SU-DHL-6 (cell line): ENCODE data around the gene POC1A.

Source experiments
- H2AFZ ChIP-seq: fragments of 200-600 bp; sonication (generic); 2 replicates; pipeline ENCODE4 v1.6.1; 2014; ENCODE audit warnings: low read depth, mild to moderate bottlenecking, moderate library complexity, mixed read lengths, antibody characterized with exemption, low read length; ENCODE audit not compliant: severe bottlenecking
- H3F3A ChIP-seq: fragments of 200-600 bp; shearing (Covaris generic); 2 replicates; pipeline ENCODE4 v1.6.0; 2016; ENCODE audit warnings: antibody characterized with exemption, mild to moderate bottlenecking; ENCODE audit not compliant: insufficient read depth
- H3K27ac ChIP-seq: fragments of 200-600 bp; sonication (generic); 2 replicates; pipeline ENCODE4 v1.5.1; 2016; ENCODE audit warnings: low read depth, mild to moderate bottlenecking, low read length, moderate library complexity, mixed read lengths
- H3K27me3 ChIP-seq: fragments of 200-600 bp; sonication (generic), shearing (Covaris generic); 2 replicates; pipeline ENCODE4 v1.6.0; 2014; ENCODE audit warnings: mild to moderate bottlenecking, low read length
- H3K36me3 ChIP-seq: fragments of 200-600 bp; sonication (generic); 2 replicates; pipeline ENCODE4 v1.6.1; 2014; ENCODE audit warnings: mild to moderate bottlenecking, low read length, mixed read lengths
- H3K4me2 ChIP-seq: fragments of 300-600, 200-600 bp; shearing (Covaris generic), sonication (generic); 2 replicates; pipeline ENCODE4 v1.6.0; 2014; ENCODE audit warnings: low read length, low read depth, mild to moderate bottlenecking; ENCODE audit not compliant: poor library complexity, severe bottlenecking
- H3K4me3 ChIP-seq: fragments of 200-600 bp; sonication (generic); 2 replicates; pipeline ENCODE4 v1.5.1; 2014; ENCODE audit warnings: antibody characterized with exemption, low read length, mild to moderate bottlenecking, mixed read lengths; ENCODE audit not compliant: insufficient read depth, poor library complexity, severe bottlenecking
- H3K79me2 ChIP-seq: fragments of 200-600 bp; sonication (generic); 2 replicates; pipeline ENCODE4 v1.6.1; 2014; ENCODE audit warnings: mild to moderate bottlenecking, low read length, moderate library complexity; ENCODE audit not compliant: insufficient read depth
- H3K9ac ChIP-seq: fragments of 200-600 bp; sonication (generic); 2 replicates; pipeline ENCODE4 v1.7.0; 2014; ENCODE audit warnings: mild to moderate bottlenecking, low read length
- H3K9me2 ChIP-seq: fragments of 200-600 bp; sonication (generic); replicated peaks from 2 replicates; pipeline ENCODE4 v1.6.1; 2014; ENCODE audit warnings: low read length; ENCODE audit not compliant: insufficient read depth
- H3K9me3 ChIP-seq: fragments of 200-600 bp; sonication (generic); 2 replicates; pipeline ENCODE4 v1.6.1; 2014; ENCODE audit warnings: low read length, mixed read lengths; ENCODE audit not compliant: insufficient read depth
- H4K20me1 ChIP-seq: fragments of 200-600 bp; sonication (generic); 2 replicates; pipeline ENCODE4 v1.6.1; 2014; ENCODE audit warnings: low read depth, mild to moderate bottlenecking, antibody characterized with exemption, low read length, moderate library complexity, mixed read lengths
- CTCF ChIP-seq: fragments of 200-600 bp; sonication (generic); IDR thresholded peaks from one replicate; pipeline ENCODE4 v1.5.1; 2017; ENCODE audit warnings: antibody characterized with exemption, mild to moderate bottlenecking, low read length, moderate library complexity; ENCODE audit not compliant: insufficient read depth, poor library complexity, severe bottlenecking
- EZH2phosphoT487 ChIP-seq: fragments of 200-600 bp; sonication (generic), shearing (Covaris generic); conservative IDR thresholded peaks from 2 replicates; pipeline ENCODE4 v1.6.1; 2018; ENCODE audit warnings: mild to moderate bottlenecking, antibody characterized with exemption, low read length, moderate library complexity, mixed read lengths

POC1A gene

GRCh38 chr3:52141751-52142150 is 12.5 kb downstream of the POC1A start:
- Histone ChIP-seq H3K4me3 (no peak overlapping the region), H3K4me2 (no peak overlapping the region), H3K27me3 (no peaks in the 10 kb centered on the region), H3K27ac (no peak overlapping the region), H3K79me2 (no peaks in the 10 kb centered on the region), H3K36me3 (no peaks in the 10 kb centered on the region), H2AFZ (no peak overlapping the region), H3K9ac (no peak overlapping the region), H3K9me2 (no peaks in the 10 kb centered on the region), H3K9me3 (no peaks in the 10 kb centered on the region), H3F3A (no peaks in the 10 kb centered on the region), H4K20me1 (no peaks in the 10 kb centered on the region)
- TF ChIP-seq CTCF: no peak

GRCh38 chr3:52140769-52141168 is 13.5 kb downstream of the POC1A start:
- no peak overlapping the region for H3K4me2 ChIP-seq
- H3K4me3 ChIP-seq: no peak overlapping the region
- no peaks in the 10 kb centered on the region for H3F3A ChIP-seq
- no peaks in the 10 kb centered on the region for H3K9me3 ChIP-seq
- no peak overlapping the region for H3K27ac ChIP-seq
- no peak overlapping the region for H2AFZ ChIP-seq
- TF ChIP-seq EZH2phosphoT487 (no peak), CTCF (no peak)
- H4K20me1 ChIP-seq: no peaks in the 10 kb centered on the region
- no peaks in the 10 kb centered on the region for H3K79me2 ChIP-seq
- no peaks in the 10 kb centered on the region for H3K9me2 ChIP-seq
- H3K27me3 ChIP-seq: no peaks in the 10 kb centered on the region
- no peak overlapping the region for H3K9ac ChIP-seq
- no peaks in the 10 kb centered on the region for H3K36me3 ChIP-seq

- H3K36me3 ChIP-seq: no peaks in the 10 kb centered on the region
Observed at GRCh38 chr3:52140000-52140399, 14.2 kb downstream of the POC1A start.

More at GRCh38 chr3:52140000-52140399, 14.2 kb downstream of the POC1A start:
- Histone ChIP-seq H3K9me3 (no peaks in the 10 kb centered on the region), H3K79me2 (no peaks in the 10 kb centered on the region), H3K4me2 (no peak overlapping the region), H3K27me3 (no peaks in the 10 kb centered on the region), H3K9ac (no peak overlapping the region), H3F3A (no peaks in the 10 kb centered on the region), H4K20me1 (no peaks in the 10 kb centered on the region), H3K27ac (no peak overlapping the region), H3K9me2 (no peaks in the 10 kb centered on the region), H2AFZ (no peak overlapping the region), H3K4me3 (no peak overlapping the region)
- TF ChIP-seq EZH2phosphoT487 (no peak), CTCF (no peak)
